Measurements from ENCODE around the gene LCORL. TPM values are rescaled to one million over a fixed set of nuclear protein-coding genes. Genes with fewer than 3 reads are reported as not detected.

The LCORL gene
- total and polyA plus RNA-seq, 3 donors from 2014 or later, result 9.7 to 43.7 (median 37.6) TPM

- no peak for DNase-seq
- Histone ChIP-seq H3K27me3 (no peaks in the 10 kb centered on the region), H3K27ac (no peak overlapping the region), H3K36me3 (ENCODE audit: low read depth, missing control alignments) (no peaks in the 10 kb centered on the region), H3K4me3 (no peak overlapping the region), H3K9me3 (no peaks in the 10 kb centered on the region), H3K4me1 (no peaks in the 10 kb centered on the region)
- TF ChIP-seq POLR2A (IDR thresholded peaks at IDR 0.05), result no peak
- TF ChIP-seq, protein P1, sequence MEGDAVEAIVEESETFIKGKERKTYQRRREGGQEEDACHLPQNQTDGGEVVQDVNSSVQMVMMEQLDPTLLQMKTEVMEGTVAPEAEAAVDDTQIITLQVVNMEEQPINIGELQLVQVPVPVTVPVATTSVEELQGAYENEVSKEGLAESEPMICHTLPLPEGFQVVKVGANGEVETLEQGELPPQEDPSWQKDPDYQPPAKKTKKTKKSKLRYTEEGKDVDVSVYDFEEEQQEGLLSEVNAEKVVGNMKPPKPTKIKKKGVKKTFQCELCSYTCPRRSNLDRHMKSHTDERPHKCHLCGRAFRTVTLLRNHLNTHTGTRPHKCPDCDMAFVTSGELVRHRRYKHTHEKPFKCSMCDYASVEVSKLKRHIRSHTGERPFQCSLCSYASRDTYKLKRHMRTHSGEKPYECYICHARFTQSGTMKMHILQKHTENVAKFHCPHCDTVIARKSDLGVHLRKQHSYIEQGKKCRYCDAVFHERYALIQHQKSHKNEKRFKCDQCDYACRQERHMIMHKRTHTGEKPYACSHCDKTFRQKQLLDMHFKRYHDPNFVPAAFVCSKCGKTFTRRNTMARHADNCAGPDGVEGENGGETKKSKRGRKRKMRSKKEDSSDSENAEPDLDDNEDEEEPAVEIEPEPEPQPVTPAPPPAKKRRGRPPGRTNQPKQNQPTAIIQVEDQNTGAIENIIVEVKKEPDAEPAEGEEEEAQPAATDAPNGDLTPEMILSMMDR (IDR thresholded peaks at IDR 0.05), result no peak
- intact Hi-C loops (cut with DNase I; ENCODE audit: low total_unique reads), result no loop called here
- 59 to 67% methylated on average over 7 of the region's 7 CpGs for WGBS, 2 donors
Observed at GRCh38 chr4:17964576-17964975, 57.0 kb downstream of the LCORL start.

DNA sequence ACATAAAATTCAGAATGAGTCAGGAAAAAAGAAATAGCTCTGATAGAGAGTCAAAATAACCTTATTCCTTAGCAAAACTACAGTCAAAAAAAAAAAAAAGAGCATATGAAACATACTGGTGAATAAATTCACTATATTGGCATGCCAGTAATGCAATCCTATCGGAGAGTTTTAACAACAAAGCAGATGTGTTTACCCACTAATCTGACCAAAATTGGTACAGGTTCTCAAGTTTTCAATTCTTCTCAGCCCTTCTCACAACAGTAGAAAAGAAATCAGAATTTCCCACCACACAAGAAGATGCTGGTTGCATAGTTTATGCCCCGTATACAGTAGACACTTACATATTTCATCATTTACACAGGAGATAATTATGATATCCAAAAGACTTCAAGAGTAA is 59.4 kb downstream of the LCORL start:
- TF ChIP-seq POLR2A (IDR thresholded peaks at IDR 0.05), result no peak
- TF ChIP-seq, protein P1 (IDR thresholded peaks at IDR 0.05), result no peak
- Histone ChIP-seq H3K27me3 (no peaks in the 10 kb centered on the region), H3K4me1 (no peaks in the 10 kb centered on the region), H3K27ac (no peak overlapping the region), H3K4me3 (no peak overlapping the region), H3K9me3 (no peaks in the 10 kb centered on the region), H3K36me3 (ENCODE audit: low read depth, missing control alignments) (no peaks in the 10 kb centered on the region)
- WGBS, 2 donors, result 81 to 96% methylated on average over 2 of the region's 2 CpGs
- DNase-seq, result no peak
- intact Hi-C loops (cut with DNase I; ENCODE audit: low total_unique reads), result no loop called here

DNA sequence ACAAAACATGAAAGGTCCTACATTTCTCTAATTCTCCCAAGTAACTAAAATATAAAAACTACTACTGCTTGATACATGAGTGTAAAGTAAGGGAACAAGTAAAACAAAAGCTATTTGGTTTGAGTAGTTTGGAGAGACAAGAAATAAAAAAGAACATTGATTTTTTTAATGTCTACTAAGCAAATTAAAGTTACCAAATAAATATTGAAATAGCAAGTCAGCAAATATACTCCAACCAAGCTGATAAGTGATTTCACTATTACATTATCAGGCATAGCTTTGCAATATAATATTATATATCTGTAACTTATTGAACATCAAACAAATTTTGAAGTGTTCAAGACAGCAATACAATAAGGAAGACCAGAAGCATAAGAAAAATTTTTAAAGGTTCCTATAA is 60.3 kb downstream of the LCORL start:
- Histone ChIP-seq H3K27me3 (no peaks in the 10 kb centered on the region), H3K4me3 (no peak overlapping the region), H3K4me1 (no peaks in the 10 kb centered on the region), H3K9me3 (no peaks in the 10 kb centered on the region), H3K36me3 (ENCODE audit: low read depth, missing control alignments) (no peaks in the 10 kb centered on the region), H3K27ac (no peak overlapping the region)
- intact Hi-C loops (cut with DNase I; ENCODE audit: low total_unique reads), result no loop called here
- DNase-seq, result no peak
- TF ChIP-seq, protein P1 (IDR thresholded peaks at IDR 0.05), result no peak
- no peak for TF ChIP-seq POLR2A (IDR thresholded peaks at IDR 0.05)

- TF ChIP-seq, protein P1 (IDR thresholded peaks at IDR 0.05), result no peak
- no peak for DNase-seq
- H3K27ac ChIP-seq, result no peak overlapping the region
- H3K4me1 ChIP-seq, result no peaks in the 10 kb centered on the region
- H3K36me3 ChIP-seq (ENCODE audit: low read depth, missing control alignments), result no peaks in the 10 kb centered on the region
- H3K9me3 ChIP-seq, result no peaks in the 10 kb centered on the region
- intact Hi-C loops (cut with DNase I; ENCODE audit: low total_unique reads), result no loop called here
- WGBS, 2 donors, result 85 to 94% methylated on average over 3 of the region's 3 CpGs
- no peak overlapping the region for H3K4me3 ChIP-seq
- H3K27me3 ChIP-seq, result no peaks in the 10 kb centered on the region
Observed at GRCh38 chr4:17958181-17958580, 63.4 kb downstream of the LCORL start.

- Histone ChIP-seq H3K36me3 (ENCODE audit: low read depth, missing control alignments) (no peaks in the 10 kb centered on the region), H3K4me1 (no peaks in the 10 kb centered on the region), H3K27ac (no peak overlapping the region), H3K27me3 (no peaks in the 10 kb centered on the region), H3K9me3 (no peaks in the 10 kb centered on the region), H3K4me3 (no peak overlapping the region)
- 96 to 100% methylated on average over 1 of the region's 1 CpG for WGBS, 2 donors
- TF ChIP-seq POLR2A (IDR thresholded peaks at IDR 0.05), result no peak
- TF ChIP-seq, protein P1 (IDR thresholded peaks at IDR 0.05), result no peak
- intact Hi-C loops (cut with DNase I; ENCODE audit: low total_unique reads), result no loop called here
- DNase-seq, result no peak
Observed at GRCh38 chr4:17957688-17958087, 63.9 kb downstream of the LCORL start.
